HT1080 (cell line): ENCODE measurements around the gene UBE2D4. TPM values are rescaled to one million over a fixed set of nuclear protein-coding genes. Genes with fewer than 3 reads are reported as not detected.
A peak's percentile ranks its signal among the peaks of the same experiment; 100 is the strongest.
"Not testable (repeated sequence)": the region's sequence is repeated elsewhere in the genome, so short reads cannot be mapped to it uniquely, and the experiment has no call there.

Source experiments
- DNase-seq: peaks from one replicate; pipeline ENCODE4 v3.0.0-alpha.2; 2015; ENCODE audit warnings: low read depth
- polyA plus RNA-seq, 2 experiments: library from polyadenylated mRNA; depleted of rRNA; stranded (reverse); fragments of >200 nt; gene quantifications; 2 replicates each; pipeline ENCODE4 v1.2.3, GENCODE V29; 2015
- total RNA-seq: library from RNA; depleted of rRNA; stranded (reverse); fragments of >200 nt; shearing (Covaris generic); gene quantifications from 2 replicates; pipeline ENCODE4 v1.2.3, GENCODE V29; 2014; rRNA removed

The UBE2D4 gene
- total RNA-seq: 16.9 and 18.4 TPM in 2 replicates
- polyA plus RNA-seq (2015; cell fraction: cytosol; rRNA removed): 13.7 and 16.3 TPM in 2 replicates
- polyA plus RNA-seq (2015; cell fraction: nucleus; rRNA removed): 3.9 and 4.2 TPM in 2 replicates

DNA sequence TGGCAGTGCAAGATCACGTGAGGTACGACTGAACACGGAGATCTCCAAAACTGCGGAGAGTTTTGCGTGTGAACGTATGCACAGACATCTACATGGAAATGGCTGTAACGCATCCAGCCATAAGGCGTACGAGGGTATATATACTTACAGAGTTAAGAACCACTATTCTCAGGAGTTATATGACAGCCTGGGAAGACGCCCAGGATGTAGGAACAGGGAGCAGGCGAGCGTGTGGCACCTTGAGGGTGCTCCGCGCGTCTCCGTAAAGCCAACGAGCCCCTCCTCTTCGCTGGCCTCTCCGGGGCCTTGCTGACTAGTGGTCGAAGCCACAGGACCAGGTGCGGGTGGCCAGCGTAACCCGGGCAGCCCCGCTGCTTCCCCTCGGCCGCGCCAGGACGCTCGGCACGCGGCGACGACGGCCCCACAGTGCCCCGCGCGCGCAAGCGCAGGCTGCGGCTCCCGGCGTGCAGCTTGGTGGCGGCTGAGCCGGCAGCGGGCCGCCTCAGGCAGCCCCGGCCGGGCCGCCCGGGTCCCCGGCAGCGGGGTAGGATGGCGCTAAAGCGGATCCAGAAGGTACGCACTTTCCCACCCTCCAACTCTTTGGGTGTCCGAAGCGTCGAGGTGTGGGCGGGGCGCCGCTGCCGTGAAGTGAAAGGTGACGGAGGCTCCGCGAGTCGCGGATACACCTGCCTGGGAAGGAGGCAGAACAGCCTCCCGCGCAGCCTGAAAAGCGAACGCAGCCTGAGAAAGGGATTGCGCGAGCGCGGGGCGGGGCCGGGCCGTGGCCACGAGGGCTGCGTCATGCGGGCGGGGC lies at the start of gene UBE2D4:
Gene UBE2D4, plus strand, starts transcription at position 453 of the 814 bp plus-strand sequence. Its CDS starts 97 bp downstream, at position 550.
- peak; percentile 66 for DNase-seq

- DNase-seq: no peak
Measured at GRCh38 chr7:43876976-43877745, 49.1 kb upstream of the UBE2D4 start.

- no peak for DNase-seq
Measured at GRCh38 chr7:43877968-43878864, 48.0 kb upstream of the UBE2D4 start.

- DNase-seq: no peak
Measured at GRCh38 chr7:43878867-43879266, 47.4 kb upstream of the UBE2D4 start.

GRCh38 chr7:43879477-43879876 lies 46.8 kb upstream of the UBE2D4 start:
- no peak for DNase-seq

DNA sequence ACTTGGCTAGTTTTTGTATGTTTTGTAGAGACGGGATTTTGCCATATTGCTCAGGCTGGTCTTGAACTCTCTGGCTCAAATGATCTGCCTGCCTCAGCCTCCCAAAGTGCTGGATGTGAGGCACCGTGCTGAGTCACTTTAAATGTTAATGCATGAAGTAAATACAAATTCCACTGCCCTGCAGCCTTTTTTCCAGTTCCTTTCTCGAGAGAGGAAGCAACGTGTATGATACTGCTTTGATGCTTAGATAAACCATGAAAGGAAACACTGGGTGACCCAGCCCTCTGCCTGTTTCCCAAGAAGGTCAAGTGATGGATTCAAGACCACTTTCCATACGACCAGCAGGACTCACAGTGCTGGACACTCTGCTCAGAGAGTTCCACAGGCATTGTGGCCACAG lies 45.6 kb upstream of the UBE2D4 start:
- no peak for DNase-seq

GRCh38 chr7:43884209-43884608 lies 42.0 kb upstream of the UBE2D4 start:
- peak; percentile 37 for DNase-seq

DNA sequence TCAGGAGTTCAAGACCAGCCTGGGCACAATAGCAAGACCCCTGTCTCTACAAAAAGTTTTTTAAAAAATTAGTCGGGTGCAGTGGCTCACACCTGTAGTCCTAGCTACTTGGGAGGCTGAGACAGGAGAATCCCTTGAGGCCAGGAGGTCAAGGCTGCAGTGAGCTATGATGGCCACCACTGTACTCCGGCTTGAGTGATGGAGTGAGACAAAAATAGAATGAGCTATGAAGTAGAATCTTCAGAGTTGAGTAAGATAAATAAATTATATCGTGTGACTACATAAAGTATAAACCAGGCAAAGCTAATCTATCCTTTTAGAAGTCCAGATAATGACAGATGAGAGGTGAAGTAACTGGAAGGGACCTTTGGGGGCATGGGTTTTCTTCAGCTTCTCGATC lies 41.6 kb upstream of the UBE2D4 start:
- no peak for DNase-seq

GRCh38 chr7:43888993-43889945 lies 37.0 kb upstream of the UBE2D4 start:
- DNase-seq: no peak

GRCh38 chr7:43890468-43890867 lies 35.8 kb upstream of the UBE2D4 start:
- DNase-seq: no peak

DNA sequence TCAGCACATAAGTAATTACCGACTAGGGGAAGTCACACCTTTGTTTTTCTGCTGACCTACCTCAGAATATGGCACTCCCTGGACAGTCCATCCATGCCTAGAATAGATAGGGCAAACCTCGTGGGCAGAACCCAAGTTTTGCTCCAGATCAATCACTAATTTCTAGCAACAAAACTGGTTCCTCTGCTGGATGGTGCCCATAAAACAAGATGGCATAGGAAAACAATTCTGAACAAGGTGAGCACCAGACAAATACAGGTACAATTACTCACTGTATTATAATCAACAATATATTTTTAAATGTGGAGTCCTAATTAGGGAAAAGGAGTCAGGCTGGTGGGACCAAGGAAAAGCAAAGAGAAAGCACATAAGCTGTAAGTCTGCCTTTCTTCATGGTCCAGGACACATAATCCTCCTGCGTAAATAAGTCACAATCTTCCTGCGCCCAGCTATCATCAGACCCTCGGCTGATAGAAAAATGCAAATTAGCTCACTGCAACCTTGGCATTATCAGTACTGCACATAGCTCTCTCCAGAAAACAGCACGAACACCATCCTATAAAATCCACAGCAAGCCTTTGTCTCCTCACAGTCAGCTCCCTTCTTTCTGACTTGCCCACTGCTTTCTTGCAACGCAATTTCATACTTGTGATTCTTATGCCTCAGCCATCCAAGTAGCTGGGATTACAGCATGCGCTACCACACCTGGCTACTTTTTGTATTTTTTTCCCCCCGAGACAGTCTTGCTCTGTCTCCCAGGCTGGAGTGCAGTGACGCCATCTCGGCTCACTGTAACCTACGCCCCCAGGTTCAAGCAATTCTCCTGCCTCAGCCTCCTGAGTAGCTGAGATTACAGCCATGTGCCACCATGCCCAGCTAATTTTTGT lies 34.9 kb upstream of the UBE2D4 start:
- DNase-seq: no peak

DNA sequence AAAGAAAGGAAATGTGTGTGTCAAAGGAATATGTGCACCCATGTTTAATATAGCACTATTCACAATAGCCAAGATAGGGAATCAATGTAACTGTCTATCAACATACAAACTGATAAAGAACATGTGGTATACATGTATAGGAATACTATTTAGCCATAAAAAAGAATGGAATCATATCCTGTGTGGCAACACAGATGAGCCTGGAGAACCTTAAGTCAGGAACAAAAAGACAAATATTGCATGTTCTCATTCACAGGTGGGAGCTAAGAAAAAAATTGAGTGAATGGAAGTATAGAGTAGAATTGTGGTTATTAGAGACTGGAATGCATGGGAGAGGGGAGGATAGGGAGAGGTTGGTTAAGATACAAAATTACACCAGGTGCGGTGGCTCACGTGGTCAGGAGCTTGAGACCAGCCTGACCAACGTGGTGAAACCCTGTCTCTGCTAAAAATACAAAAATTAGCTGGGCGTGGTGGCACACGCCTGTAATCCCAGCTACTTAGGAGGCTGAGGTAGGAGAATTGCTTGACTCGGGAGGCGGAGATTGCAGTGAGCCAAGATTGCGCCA lies 30.3 kb upstream of the UBE2D4 start:
- DNase-seq: no peak

DNA sequence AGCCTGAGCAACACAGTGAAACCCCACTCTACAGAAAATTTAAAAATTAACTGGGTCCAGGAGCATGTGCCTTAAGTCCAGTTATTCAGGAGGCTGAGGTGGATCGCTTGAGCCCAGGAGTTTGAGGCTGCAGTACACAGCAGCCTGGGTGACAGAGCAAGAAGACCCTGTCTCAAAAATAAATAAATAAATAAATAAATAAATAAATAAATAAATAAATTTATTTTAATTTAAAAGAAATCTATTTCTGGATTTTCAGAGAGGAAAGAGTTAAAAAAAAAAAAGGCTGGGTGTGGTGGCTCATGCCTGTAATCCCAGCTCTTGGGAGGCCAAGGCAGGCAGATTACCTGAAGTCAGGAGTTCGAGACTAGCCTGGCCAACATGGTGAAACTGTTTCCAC lies 27.7 kb upstream of the UBE2D4 start:
- DNase-seq: not testable (repeated sequence)

GRCh38 chr7:43902542-43903054 lies 23.6 kb upstream of the UBE2D4 start:
- no peak for DNase-seq

DNA sequence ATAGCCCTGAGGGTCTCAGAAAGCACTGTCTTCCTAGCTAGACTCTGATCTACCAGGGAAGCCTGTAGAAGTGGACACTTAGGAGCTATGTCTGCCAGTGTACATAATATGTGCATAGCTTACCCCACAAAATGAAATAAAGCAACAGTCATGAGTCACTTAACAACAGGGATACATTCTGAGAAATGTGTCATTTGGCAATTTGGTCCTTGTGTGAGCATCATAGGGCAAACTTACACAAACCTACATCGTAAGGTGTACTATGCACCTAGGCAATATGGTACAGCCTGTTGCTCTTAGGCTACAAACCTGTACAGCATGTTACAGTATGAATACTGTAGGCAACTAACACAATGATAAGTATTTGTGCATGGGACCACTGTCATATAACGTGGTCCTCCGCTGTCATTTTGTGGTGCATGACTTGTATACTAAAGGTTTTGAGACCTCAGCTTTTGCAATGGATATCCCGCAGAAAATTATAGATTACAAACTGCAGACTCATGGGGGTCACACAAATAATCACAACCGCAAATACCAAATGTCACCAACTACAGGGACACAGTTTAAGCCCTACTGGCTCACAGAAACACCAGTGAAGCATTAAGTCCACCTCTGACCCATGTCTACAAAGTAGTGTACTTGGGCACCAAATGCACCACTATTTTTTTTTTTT lies 21.6 kb upstream of the UBE2D4 start:
- DNase-seq: no peak

DNA sequence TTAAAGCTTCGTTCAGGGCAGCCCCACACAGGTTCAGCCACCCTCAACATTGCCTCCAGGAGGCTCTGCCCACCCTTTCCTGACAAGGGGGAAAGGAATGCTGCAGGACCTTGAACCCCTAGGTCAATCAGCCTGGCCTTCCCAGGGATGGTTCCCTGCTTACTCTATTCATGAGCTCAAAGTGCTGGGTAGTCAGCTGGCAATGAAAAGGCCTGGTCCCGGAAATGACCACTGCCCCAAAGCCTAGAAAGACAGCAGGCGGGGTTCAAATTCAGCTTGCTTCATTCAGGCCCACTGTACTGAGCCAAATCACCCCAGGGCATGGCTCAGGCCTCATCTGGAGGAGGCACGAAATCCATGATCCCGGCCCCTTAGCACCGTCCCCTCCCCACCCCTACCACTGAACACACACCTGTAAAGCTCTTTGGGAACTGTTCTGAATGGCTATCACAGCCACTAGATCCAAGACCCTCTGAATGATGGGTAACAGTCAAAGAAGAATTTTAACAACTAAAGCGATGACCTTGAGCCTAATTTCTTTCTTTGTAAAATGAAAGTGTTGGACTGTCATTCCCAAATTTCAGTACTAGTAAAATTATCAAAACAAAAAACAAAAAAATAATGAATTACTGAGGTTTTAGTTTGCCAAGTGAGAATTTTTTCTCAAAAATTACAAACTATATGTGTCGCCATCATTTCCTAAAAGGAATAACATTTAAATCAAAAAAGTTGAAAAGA lies 20.9 kb upstream of the UBE2D4 start:
- DNase-seq: no peak

DNA sequence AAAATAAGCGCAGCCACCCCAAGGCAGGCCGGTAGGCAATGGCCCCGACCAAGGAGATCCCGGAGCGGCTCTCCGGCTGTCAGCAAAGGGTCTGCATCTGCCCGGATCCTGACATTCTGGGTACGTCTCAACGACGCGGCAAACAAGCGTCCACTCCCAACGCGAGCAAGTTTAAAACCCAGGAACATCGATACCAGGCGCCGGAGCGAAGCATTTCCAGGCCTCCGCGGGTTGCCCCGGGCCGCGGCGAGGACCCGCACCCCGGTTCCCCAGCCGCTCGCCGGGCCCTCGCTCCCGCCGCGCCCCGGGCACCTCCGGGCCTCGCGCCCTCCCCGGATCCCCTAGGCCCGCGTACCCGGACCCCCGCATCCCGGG lies 20.3 kb upstream of the UBE2D4 start:
- DNase-seq: peak; percentile 18
